Astrocyte (in vitro differentiated cells and primary cell): Measurements from ENCODE around the gene SLC6A12.

Experiments
- EZH2 ChIP-seq: IDR thresholded peaks from 2 replicates; pipeline ENCODE4 v1.6.1; 2012; ENCODE audit warnings: mild to moderate bottlenecking, low read length, inconsistent platforms; ENCODE audit not compliant: insufficient read depth
- TF ChIP-seq, protein P1 (sequence below): IDR thresholded peaks from 2 replicates; pipeline ENCODE4 v1.5.1; 2011; ENCODE audit warnings: low read depth, mild to moderate bottlenecking, inconsistent platforms, low read length, moderate library complexity; ENCODE audit not compliant: insufficient read depth

DNA sequence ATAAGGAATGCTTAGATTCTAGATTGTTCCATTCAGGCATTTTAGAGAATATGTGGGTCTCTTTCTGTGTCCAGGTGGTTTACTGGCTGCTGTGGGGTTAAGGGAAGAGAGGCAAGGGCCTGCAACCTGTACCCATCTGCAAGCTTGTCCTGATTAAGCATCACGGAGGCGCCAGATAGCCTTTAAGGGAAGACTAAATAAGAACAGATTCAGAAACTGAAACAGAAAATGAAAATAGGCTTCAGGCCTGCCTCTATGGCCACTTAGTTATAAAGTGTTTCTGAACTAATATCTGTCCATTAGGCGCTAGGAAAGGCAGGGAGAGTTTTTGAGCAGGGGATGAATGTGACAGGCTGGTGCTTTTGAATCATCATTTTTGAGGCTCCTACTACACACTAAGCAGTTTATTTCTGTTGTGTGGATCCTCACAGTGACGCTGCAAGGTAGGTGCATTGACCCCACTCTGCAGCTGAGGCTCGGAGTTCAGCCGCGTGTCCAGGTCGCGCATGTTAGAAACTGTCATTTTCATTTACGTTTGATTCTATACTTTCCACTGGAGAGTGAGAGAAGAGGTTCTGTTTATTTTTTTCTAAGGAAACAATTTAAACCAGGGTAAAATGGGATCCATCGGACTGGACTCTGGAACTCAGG, 47.4 kb downstream of the SLC6A12 start:
- TF ChIP-seq, protein P1, sequence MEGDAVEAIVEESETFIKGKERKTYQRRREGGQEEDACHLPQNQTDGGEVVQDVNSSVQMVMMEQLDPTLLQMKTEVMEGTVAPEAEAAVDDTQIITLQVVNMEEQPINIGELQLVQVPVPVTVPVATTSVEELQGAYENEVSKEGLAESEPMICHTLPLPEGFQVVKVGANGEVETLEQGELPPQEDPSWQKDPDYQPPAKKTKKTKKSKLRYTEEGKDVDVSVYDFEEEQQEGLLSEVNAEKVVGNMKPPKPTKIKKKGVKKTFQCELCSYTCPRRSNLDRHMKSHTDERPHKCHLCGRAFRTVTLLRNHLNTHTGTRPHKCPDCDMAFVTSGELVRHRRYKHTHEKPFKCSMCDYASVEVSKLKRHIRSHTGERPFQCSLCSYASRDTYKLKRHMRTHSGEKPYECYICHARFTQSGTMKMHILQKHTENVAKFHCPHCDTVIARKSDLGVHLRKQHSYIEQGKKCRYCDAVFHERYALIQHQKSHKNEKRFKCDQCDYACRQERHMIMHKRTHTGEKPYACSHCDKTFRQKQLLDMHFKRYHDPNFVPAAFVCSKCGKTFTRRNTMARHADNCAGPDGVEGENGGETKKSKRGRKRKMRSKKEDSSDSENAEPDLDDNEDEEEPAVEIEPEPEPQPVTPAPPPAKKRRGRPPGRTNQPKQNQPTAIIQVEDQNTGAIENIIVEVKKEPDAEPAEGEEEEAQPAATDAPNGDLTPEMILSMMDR = no peak
- TF ChIP-seq EZH2 = no peak
